HG03432 (cell line): ENCODE measurements around the gene TLCD5.
A peak's percentile ranks its signal among the peaks of the same experiment; 100 is the strongest.

Source experiments
- ATAC-seq: cut with Tn5 transposase; IDR thresholded peaks from one replicate; pipeline ENCODE4 v1.9.1; 2021; ENCODE audit warnings: mild to moderate bottlenecking, moderate library complexity; ENCODE audit not compliant: unreplicated experiment

The TLCD5 gene

DNA sequence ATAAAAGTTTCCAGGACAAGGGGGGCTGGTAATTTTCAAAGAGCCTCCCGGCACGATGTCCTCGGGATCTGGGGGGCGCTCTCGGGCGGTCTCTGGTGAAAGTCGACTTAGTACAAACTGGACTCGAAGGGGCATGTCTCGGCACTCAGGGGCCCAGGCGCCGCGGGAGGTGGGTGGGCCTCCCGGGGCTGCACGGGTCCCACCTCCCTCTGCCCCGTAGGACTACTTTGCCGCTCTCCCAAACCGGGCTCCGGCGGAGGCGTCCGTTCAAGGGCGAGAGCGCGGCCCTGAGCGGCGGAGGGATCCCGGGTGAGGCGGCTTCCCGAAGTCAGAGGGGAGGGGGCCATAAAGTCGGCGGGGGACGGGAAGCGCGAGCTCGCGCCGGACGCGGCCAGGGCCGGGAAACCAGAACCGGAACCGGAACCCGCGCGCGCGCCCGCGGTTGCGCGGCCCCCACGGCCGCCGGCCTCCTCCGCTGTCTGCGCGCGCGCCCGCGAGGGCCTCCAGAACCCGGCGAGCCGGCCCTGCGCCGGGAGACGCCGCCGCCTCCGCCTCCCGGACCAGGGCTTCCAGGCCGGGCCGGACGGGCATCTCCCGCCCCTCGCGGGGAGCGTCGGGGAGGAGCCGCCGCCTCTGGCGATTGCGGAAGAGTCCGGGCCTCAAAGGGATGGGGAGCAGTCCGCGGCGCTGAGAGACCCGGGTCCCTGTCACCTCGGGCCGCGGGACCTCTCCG is 11.0 kb downstream of the TLCD5 start, which contains the start of gene ARHGEF12:
Gene ARHGEF12, plus strand, starts transcription at position 506 of the 733 bp plus-strand sequence. CDS start 831 bp downstream, outside the sequence.
- peak; percentile 63 for ATAC-seq

DNA sequence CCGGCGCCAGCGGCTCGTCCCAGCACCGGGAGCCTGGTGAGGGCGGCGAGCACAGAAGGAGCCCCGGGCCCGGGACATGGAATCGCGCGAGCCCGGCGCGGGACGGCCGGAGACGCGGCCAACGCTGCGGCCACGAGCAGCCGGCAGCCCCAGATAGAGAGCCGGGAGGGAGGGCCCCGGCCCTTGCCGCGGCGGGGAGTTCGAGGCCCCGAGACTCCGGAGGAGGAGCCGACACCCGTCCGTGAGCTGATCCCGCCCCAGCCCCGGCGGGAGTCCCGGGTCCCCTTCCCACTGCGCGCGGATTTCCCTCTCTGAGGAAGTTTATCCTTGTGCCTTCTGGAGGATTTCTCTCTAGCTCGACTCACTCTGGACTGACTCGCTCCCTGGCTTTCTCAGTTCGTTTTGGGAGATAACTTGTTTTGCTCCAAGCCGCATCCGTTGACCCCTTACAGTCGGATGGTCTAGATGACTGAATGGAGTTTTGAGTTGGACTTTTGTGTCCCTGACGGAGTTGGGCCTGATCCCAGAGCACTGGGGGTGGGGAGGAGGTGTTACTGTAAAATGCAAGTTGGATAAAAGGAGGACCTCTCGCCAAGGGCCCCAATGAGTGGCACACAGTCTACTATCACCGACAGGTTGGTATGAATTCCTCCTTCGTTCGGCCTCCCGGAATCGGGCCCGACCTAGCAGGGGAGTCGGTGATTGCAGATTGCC is 11.7 kb downstream of the TLCD5 start:
- ATAC-seq: peak; percentile 43

DNA sequence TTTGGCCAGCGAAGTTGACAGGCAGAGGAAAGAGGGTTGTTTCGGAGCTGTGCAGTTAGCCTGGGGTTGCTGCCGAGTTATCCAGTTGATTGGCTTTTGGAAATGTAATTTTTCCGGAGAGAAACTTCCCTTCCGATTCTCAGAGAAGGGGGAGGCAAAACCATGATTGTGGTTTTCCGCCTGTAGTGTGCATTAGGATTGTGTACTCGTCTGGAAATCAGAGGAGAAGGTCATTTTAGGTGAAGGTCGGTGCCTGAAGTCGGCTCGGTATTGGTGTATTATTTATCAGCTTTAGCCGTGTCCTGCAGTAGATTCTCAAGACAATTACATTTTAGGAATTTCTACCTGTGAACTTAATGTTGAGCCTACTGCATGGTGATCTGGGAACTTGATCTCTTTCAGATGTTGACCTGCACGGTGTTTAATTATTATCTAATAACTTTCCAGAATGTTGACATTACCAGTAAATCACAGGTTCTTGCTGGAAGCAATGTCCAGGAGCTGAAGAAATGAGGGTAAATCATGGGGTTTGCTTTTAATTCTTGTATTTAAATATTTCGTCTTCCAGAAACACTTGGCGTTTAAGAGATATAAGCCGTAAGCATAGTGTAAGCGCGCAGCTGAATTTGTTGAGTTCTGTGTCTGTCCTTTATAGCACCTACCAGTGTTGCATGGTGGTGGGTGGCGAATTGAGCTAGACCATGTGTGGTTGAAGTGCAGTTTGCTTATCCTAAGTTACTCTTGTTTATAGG is 12.4 kb downstream of the TLCD5 start:
- ATAC-seq: no peak

DNA sequence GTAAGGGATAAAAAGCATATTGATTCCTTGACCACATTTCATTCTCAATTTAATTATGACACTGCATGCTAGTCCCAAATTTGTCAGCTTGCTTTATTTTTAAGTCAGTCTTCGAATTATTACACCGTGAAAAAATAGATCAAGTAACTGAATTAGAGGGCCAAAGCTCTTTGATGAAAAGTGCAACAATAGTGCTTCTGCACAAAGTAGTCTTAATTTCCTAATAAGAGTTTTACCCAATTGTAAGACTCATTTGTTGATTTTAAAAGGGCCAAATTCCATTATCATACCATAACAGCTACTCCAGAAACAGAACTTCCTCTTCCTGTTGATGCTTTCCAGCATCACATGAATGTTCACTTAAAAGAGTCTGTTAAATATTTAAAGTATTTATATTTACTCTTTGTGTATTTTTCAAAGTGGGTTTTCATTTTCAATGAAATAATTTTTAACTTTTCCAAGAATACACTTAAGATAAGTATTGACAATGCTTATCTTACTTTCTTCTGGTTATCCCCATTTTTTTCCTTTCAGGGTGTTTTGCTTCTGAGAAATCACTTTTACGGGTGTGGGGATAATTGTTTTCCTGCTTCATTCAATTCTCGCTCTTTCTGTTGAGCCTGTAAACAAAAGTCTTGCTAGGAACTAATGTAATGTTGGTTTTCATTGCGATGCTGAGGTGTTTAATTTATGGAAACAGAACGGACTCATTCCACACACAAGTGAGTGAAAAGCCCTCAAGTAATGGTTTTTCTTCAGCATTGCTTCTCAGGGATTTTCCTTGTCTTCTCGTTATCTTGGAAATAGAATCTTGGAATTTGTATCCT is 13.2 kb downstream of the TLCD5 start:
- ATAC-seq: no peak

DNA sequence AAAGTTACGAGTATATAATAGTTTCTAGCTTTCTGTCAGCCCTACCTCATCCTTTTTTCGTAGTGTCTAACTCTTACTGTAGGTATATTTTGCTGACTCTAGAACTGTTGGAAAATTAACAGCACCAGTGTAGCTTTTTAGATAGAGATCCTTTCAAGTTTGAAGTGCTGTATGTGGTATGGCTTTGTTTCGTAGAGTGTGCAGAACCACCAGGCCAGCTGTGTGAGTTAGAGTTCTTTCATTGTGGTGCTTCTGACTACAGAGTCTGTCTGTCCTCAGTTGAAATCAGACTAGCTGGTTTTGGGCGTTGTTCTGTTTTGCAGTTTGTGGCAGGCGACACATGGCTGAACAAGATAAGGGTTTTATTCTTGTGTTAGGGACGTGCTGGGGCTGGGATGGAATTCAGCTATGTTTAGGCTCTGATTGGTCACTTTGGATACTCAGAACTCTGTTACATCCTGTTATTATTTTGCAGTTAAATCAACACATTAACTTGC is 14.3 kb downstream of the TLCD5 start:
- ATAC-seq: no peak

DNA sequence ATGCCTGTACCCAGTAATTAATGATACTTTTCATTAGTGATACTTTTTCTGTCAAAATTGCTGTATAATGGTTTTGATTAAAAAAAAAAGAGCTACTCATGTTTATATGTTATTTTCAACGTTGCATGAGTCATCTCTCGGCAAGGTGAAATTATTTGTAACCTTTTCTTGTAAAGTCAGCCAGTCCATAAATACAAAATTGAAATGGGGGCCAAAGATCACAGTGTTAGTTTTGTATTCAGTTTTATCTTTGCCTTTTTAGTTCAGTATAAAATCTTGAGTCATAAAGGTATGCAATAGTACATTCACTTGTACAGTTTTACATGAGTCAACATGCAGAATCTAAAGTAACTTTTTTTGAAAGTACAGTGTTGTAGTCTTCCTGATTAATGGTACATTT is 15.4 kb downstream of the TLCD5 start:
- no peak for ATAC-seq

DNA sequence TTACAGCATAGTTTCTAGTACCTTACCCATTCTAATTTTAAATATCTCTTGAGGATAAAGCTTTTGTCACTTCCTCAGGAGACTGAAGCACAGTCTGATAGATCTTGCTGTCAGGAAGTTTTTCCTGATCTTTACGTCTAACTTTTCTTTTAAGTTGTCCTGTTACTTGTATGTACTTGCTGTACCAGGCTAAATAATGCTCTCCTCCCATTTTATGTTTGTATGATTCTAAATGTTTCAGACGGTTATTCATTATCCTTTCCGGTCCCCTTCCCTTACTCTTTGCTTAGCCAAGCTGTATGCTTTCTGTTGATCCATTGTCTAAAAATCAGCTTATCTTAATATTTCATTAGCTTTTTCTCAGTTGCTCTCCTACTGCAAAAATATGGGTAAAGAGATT is 17.1 kb downstream of the TLCD5 start:
- ATAC-seq: no peak

DNA sequence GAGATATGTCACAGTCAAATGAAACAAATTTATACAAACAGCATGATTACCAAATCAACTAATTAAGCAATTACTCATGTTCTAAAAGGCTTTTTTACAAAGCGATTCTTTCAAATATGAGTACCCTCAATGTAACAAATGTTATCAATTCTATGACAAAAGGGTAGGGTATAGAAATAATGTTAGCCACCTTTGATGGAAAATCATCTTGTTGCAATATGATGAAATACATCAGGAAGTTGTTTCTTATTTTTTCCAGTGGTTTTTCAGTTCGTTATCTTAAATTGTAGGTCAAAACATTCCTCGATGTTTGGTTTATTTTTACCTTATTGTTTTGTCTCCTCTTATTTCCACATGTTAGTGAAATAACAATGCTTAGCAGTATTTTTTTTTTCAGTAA is 17.6 kb downstream of the TLCD5 start:
- no peak for ATAC-seq

DNA sequence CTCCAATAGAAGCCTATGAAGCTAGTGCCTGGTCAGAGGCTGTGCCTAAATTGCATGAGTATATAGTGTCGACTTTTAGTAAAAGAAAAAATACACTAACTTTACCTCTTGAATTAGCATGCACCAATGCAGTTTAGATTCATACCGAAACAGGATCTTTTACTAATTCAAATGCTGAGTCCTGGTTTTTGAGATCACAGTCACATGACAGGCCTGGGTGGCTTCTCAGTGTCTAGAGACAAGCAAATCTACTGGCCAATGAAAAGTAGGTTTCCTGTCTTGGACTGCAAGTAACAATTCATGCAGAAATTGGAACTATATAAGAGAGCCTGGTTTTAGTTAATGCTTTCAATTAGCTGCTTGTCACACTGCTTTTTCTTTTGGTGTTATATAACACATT is 18.3 kb downstream of the TLCD5 start:
- ATAC-seq: peak; percentile 56

DNA sequence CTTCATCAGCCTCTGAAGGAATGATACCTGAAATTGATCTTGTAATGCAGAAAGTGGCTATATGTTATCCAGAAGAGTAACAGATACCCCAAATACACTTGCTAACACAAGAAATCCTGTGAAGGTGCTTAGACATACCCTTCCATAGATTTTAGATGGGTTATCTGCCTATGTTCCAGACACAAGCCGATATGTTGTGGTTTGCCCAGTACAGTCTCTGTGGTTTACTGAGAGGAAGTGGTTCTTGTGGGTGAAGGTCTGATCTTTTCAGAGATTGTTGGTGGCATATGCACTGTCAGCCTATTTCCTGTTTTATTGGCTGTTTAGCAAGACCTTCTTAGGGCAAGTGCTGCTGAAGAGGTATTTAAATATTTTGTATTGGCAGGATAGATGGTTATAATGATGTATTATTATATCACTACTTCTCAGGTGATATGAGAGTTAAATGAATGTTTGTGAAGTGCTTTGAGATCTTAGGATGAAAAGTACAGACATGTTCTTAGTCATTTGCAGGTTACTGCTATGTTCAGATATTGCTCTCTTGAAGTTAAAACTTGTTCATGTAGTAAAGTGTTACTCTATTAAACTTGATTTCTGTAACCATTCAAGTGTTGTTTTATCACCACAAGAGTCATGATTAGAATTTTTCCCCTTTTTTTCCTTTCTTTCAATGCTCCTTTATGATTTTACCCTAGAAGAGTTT is 19.4 kb downstream of the TLCD5 start:
- ATAC-seq: peak; percentile 83

DNA sequence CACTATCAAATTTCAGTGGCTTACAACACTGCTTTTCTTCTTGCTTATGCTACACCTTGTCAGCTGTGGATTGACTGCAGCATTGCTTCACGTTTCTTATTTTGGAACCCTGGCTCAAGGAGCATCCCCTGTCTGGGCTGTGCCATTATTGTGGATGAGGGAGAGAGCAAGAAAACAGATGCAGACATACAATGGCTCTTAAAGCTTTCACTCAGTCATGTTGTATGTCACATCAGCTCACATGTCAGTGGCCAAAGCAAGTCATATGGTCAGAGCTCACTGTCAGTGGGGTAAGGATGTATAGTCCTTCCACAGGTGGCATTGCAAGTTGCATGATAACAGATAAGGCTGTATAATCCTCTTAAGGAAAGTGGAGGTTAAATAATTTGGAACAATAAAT is 21.1 kb downstream of the TLCD5 start:
- ATAC-seq: no peak

DNA sequence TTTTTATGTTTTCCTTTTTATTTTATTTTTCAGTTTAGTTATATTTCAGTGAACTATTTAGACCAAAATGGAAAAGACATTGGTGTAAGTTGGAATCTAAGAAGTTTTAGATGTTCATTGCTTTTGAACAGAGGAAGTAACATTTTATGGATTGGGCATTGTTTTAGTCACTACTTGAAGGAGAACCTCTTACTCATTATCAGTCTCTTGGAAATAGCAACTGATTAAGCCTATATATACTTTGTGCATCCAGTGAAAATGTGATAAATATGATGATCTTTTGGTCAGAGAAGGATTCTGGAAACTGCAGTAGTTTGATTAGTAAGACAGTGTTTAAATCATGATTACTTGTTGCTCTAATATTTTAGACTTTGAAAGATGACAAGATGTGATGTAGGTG is 25.5 kb downstream of the TLCD5 start:
- no peak for ATAC-seq

DNA sequence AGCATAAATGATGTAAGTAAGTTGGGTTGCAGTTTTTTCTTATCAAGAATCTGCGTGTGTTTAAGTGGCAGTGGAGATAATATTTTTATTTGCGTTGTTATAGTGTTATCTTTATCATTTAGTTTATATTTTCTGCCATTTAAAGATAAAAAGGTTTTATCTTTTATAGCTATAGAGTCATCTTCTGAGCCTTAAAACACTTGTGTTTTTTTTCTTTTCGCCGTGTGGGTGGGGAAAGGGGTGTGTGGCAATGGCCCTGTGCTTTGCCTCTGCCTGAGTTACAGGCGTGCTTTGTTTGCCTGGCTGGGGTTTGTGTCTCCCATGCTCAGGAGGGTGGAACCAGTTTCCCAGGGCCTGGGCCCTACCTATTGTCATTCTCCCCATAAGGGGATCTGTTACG is 27.3 kb downstream of the TLCD5 start:
- no peak for ATAC-seq

DNA sequence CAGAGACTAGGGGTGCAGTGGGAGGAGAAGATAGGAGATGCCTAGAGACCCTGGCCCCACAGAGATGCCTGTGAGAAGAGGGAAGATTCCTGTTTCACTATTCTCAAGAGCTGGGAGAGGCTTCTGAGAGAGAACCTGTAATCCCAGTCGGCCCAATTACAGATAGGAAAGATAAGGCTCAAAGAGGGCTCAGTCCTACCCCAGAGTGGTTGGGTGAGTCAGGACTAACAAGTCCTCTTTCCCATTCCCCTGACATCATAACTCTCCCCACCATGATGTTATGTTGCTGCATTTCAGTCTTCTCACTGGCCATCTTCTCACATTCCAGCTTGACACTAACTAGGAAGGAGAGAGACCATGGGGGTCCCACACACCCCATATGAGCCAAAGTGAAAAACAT is 29.0 kb downstream of the TLCD5 start:
- ATAC-seq: no peak

DNA sequence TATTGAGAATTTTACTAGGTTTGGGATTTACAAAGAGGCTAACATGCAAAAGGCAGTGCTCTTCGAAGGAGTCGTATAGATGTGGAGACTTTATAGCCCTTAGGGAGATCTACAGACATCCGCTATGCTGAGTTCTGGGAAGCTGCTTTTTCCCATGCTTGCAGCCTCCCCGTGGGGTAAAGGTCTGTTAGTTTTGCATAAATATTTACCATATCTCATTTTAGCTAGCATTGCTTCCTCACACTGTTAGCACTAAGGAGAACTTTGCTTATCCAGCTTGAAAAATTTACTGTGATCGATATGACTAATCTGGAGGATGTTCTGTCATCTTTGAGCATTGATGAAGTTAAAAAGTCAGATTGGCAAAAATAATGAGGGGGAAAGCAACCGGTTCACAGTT is 29.7 kb downstream of the TLCD5 start:
- no peak for ATAC-seq

DNA sequence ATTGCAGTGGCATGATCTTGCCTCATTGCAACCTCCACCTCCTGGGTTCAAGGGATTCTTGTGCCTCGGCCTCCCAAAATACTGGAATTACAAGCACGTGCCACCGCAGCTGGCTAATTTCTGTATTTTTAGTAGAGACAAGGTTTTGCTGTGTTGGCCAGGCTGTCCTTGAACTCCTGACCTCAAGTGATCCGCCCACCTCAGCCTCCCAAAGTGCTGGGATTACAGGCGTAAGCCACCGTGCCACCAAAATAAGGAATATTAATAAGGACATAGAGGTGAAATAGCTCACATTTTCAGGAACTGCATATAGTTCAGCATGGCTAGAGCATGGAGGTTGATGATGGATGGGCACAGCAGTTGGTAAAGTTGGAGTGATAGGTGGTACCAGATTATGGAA is 32.5 kb downstream of the TLCD5 start:
- ATAC-seq: no peak

DNA sequence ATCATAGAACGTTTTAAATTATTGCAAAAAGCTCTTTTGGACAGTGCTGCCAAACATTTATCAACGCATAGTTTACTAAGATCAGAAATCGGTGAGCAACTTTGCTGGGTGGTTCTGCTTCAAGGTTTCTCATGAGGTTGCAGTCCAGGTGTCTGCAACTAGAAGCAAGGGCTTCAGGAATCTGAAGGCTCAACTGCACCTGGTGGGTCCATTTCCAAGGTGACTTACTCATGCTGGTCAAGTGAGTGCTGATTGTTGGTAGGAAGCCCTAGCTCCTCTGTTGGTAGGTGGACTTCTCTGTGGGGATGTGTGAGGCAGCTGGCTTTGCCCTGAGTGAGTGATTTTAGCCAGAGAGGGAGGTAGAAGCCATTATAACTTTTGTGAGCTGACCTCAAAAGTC is 33.6 kb downstream of the TLCD5 start:
- no peak for ATAC-seq

DNA sequence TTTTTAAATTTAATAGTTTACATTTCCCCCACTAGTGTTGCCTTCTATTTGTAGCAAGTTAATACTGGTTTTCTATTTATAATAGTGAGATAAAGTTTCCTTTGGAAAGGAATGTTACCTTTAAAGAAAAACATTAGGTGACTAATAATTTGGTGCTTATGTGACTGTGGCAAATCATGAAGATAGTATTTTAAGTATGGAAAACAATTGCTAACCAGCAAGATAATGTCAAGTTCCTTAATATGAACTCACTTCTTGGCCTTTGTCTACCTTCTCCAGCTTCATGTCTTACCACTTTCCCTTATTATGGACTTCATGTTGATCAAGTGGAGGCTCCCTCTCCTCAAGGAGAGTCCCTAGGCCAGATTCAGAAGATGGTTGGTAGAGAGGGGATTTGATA is 38.3 kb downstream of the TLCD5 start:
- ATAC-seq: no peak

DNA sequence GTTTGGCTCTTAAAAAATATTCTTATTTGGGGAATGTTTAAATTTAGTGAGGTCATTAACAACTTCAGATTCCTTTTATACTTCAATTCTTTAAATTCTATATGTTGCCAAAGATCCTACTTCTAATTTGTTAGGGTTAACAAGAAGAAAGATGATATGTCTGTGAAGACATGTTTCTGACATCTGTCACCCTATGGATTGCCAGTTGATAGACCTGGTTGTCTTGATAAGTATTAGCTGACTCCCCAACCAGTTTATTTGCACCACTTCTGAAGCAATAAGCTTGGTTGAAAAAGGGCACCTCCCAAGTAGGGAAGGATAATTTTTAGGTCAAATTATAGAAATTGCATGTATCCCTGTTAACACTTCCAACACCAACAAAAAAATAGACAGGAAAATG is 40.4 kb downstream of the TLCD5 start:
- ATAC-seq: no peak

DNA sequence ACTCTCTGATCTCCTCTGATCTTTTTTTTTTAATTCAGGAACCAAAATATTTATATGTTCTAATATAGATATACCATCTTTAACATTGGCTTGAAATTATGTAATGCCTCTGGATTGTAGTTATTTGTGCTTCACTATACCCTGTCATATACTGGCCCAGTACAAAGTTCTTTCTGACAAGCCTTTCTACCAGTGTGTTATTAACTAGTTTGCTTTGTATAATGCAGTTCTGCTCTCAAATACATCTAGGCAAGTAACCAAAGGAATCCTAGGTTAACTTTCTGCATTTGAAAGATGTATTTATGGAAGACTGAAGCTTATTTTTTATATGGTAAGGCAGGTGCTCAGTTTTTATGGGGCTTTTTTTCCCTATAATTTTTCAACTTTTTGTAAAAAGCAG is 47.2 kb downstream of the TLCD5 start:
- ATAC-seq: no peak
